GM18868 (cell line): ENCODE measurements around the gene TMEM208.

Experiments used
- ATAC-seq: cut with Tn5 transposase; IDR thresholded peaks from one replicate; pipeline ENCODE4 v1.9.1; 2021; ENCODE audit warnings: mild to moderate bottlenecking, moderate library complexity; ENCODE audit not compliant: unreplicated experiment

Gene TMEM208

DNA sequence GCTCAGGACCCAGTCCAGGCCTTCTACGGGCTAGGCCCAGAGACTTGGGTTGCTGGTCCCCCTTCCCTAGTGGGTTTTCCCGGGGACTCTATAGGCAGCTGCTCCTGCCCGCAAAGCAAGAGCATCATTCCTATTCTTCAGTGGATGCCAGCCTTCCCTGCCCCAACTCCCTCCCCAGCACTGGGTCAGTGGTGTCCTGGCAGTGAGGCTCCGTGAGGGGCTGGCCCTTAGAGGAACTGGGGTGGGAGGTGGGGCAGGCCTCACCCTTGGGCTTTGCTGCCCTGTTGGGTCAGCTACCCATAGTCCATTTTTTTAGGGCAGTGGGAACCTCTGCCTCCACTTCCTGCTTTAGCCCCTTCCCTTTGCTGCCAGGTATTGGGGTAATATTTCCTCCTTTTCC, 44.5 kb downstream of the TMEM208 start:
- no peak for ATAC-seq

DNA sequence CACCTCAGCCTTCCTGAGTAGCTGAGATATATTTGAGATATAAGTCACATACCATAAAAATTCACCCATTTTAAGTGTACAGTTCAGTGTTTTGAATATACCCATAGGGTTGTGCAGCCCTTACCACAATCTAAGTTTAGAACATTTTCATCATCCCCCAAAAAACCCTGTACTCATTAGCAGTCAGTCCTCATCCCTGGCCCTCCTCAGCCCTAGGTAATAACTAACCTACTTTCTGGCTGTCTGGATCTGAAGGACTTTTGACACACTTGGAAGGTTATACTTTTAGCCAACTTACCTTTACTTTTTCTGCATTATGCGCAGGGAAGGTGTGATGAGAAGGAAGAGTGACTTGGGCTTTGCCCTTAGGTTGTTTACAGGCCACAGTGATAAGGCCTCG, 48.4 kb downstream of the TMEM208 start:
- no peak for ATAC-seq

GRCh38 chr16:67277294-67277998, 50.5 kb downstream of the TMEM208 start:
- ATAC-seq = no peak

DNA sequence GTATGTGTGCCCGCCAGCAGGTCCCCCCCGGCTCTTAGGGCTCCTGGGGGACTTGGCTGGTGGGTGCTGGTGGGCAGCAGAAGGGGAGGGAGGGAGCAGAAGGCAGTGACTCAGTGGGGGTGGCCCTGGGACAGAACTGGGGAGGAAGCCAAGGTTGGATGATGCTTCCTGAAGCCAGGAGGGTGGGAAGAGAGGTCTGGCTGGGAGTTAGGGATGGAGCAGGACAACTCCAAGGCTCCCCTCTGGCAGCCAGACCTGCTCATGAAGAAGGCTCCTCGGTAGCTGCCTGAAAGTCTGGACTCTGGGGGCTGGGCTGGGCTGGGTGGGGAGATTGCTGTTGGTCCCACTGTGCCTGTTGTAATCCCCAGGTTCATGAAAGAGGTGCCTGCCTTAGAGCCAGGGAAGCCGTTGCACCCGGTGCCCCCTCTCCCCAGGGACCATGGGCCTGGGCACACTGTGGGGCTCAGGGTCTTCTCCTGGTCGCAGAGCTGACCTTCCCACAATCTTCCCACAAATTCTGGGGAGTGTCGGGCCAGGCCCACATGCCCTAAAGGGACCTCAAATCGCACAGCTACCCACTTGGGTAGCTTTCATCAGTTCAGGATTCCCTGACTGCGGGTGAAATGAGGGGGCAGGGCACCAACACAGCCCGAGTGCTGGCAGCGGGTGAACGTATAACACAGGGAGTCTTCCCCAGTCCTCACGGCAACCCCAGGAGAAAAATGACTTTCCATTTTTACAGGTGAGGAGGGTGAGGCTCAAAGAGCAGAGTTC, 51.3 kb downstream of the TMEM208 start:
- ATAC-seq = no peak
